Endothelial cell of umbilical vein (primary cell): Measurements from ENCODE around the gene AP5S1. TPM values are rescaled to one million over a fixed set of nuclear protein-coding genes. Genes with fewer than 3 reads are reported as not detected.

Experiments used
- BruUV-seq: library from RNA; stranded (reverse); fragments of 400-500 nt; replicated peaks from 2 replicates; lab custom pipeline; 2021; lab: Mats Ljungman, UMichigan
- CTCF ChIA-PET: fragments of 300-600, 350-600 bp; sonication (Branson Sonifier 250); formaldehyde crosslinking; loops from one replicate; lab custom pipeline; 2021; ENCODE audit warnings: antibody characterized with exemption, inconsistent platforms; lab: Charles Lee
- POLR2A ChIA-PET: fragments of 300-600, 350-600 bp; sonication (Branson Sonifier 250); formaldehyde crosslinking; loops from one replicate; lab custom pipeline; 2021; ENCODE audit warnings: antibody characterized with exemption, inconsistent platforms; lab: Charles Lee
- DNase-seq: peaks from one replicate; pipeline ENCODE4 v3.0.0-alpha.2; 2011; ENCODE audit warnings: low read depth, low spot score
- FAIRE-seq: peaks from 2 replicates; lab custom pipeline; 2011; peaks lifted over from hg19 to GRCh38; lab: Jason Lieb, UNC
- H2AFZ ChIP-seq: 2 replicates; pipeline ENCODE4 v1.6.0; 2012; ENCODE audit warnings: low read depth, low read length, control low read depth, inconsistent platforms
- H3K27ac ChIP-seq: 2 replicates; pipeline ENCODE4 v1.5.1; 2011; ENCODE audit warnings: low read depth, mild to moderate bottlenecking, control low read depth, low read length, moderate library complexity; ENCODE audit not compliant: insufficient read depth
- H3K27me3 ChIP-seq, 2 experiments: 2 replicates each; pipeline versions ENCODE4 v1.6.0 to v1.6.1; 2011; ENCODE audit warnings: low read length in 2 of 2, mixed read lengths in 1 of 2; ENCODE audit not compliant: control insufficient read depth in 2 of 2, insufficient read depth in 2 of 2
- H3K36me3 ChIP-seq, 2 experiments: 2 replicates in 1 of 2; 3 replicates in 1 of 2; pipeline ENCODE4 v1.5.1; 2011; ENCODE audit warnings: low read length in 2 of 2, mild to moderate bottlenecking in 1 of 2, moderate library complexity in 1 of 2; ENCODE audit not compliant: control insufficient read depth in 2 of 2, insufficient read depth in 2 of 2; ENCODE audit errors: extremely low read depth in 1 of 2
- H3K4me1 ChIP-seq: 3 replicates; pipeline ENCODE4 v1.5.1; 2011; ENCODE audit warnings: mild to moderate bottlenecking, low read length; ENCODE audit not compliant: control insufficient read depth, insufficient read depth; ENCODE audit errors: extremely low read depth
- H3K4me2 ChIP-seq: 2 replicates; pipeline ENCODE4 v1.6.1; 2011; ENCODE audit warnings: low read length, control low read depth, mixed read lengths; ENCODE audit not compliant: insufficient read depth
- H3K4me3 ChIP-seq, 3 experiments: fragments of 200-600 bp in 1 of 3; sonication (generic), shearing (Covaris generic) in 1 of 3; replicated peaks in 1 of 3; 2 replicates each; pipeline ENCODE4 v1.5.1; 2011 to 2016; ENCODE audit warnings: control low read depth in 3 of 3, low read length in 3 of 3, mild to moderate bottlenecking in 2 of 3, inconsistent platforms in 1 of 3, low read depth in 1 of 3, moderate library complexity in 1 of 3; ENCODE audit not compliant: insufficient read depth in 1 of 3
- H3K79me2 ChIP-seq: 2 replicates; pipeline ENCODE4 v1.6.0; 2012; ENCODE audit warnings: low read length, inconsistent platforms; ENCODE audit not compliant: control insufficient read depth, insufficient read depth
- H3K9ac ChIP-seq: replicated peaks from 2 replicates; pipeline ENCODE3; 2011; ENCODE audit warnings: low read length, control low read depth; ENCODE audit not compliant: insufficient read depth; ENCODE audit errors: extremely low read depth
- H3K9me1 ChIP-seq: replicated peaks from 3 replicates; pipeline ENCODE4 v1.6.0; 2011; ENCODE audit warnings: mild to moderate bottlenecking, low read length; ENCODE audit not compliant: control insufficient read depth, insufficient read depth; ENCODE audit errors: extremely low read depth
- H3K9me3 ChIP-seq: replicated peaks from 2 replicates; pipeline ENCODE4 v1.5.1; 2012; ENCODE audit warnings: low read length, inconsistent platforms; ENCODE audit not compliant: control insufficient read depth, insufficient read depth
- H4K20me1 ChIP-seq: replicated peaks from 2 replicates; pipeline ENCODE3; 2011; ENCODE audit warnings: mild to moderate bottlenecking, low read length; ENCODE audit not compliant: control insufficient read depth, insufficient read depth; ENCODE audit errors: extremely low read depth
- CTCF ChIP-seq, 2 donors: IDR thresholded peaks; 1 replicate in 1 of 2; 2 replicates in 1 of 2; pipeline ENCODE4 v1.5.1; 2011; ENCODE audit warnings: low read length in 2 of 2, mild to moderate bottlenecking in 2 of 2, moderate library complexity in 2 of 2, control low read depth in 1 of 2, inconsistent platforms in 1 of 2, low read depth in 1 of 2; ENCODE audit not compliant: insufficient read depth in 1 of 2; ENCODE audit errors: extremely low read depth in 1 of 2
- EZH2 ChIP-seq: IDR thresholded peaks from 2 replicates; pipeline ENCODE4 v1.6.1; 2012; ENCODE audit warnings: borderline replicate concordance, low read depth, mild to moderate bottlenecking, moderate library complexity, low read length, inconsistent platforms; ENCODE audit not compliant: severe bottlenecking
- FOS ChIP-seq: IDR thresholded peaks from 2 replicates; pipeline ENCODE4 v1.6.1; 2011; ENCODE audit warnings: mild to moderate bottlenecking, low read length, moderate library complexity, borderline replicate concordance; ENCODE audit not compliant: insufficient read depth
- GATA2 ChIP-seq: IDR thresholded peaks from 2 replicates; pipeline ENCODE4 v1.7.0; 2011; ENCODE audit warnings: low read depth, mild to moderate bottlenecking, moderate library complexity, mixed read lengths, low read length; ENCODE audit not compliant: insufficient read length, insufficient read depth
- JUN ChIP-seq: IDR thresholded peaks from 2 replicates; pipeline ENCODE4 v1.6.1; 2011; ENCODE audit warnings: borderline replicate concordance, low read depth; ENCODE audit not compliant: insufficient read length, insufficient read depth
- MAX ChIP-seq: IDR thresholded peaks from 2 replicates; pipeline ENCODE4 v1.6.1; 2011; ENCODE audit not compliant: insufficient read depth, insufficient read length
- MYC ChIP-seq: IDR thresholded peaks from one replicate; pipeline ENCODE4 v1.6.1; 2011; ENCODE audit warnings: mild to moderate bottlenecking, low read depth, low read length
- POLR2A ChIP-seq: IDR thresholded peaks from 2 replicates; pipeline ENCODE4 v1.6.1; 2012; ENCODE audit warnings: low read depth, mild to moderate bottlenecking, control low read depth, low read length
- POLR2AphosphoS5 ChIP-seq: IDR thresholded peaks from 2 replicates; pipeline ENCODE4 v1.6.1; 2012; ENCODE audit warnings: low read depth, mild to moderate bottlenecking, control low read depth, low read length, moderate library complexity; ENCODE audit not compliant: insufficient read depth
- dilution Hi-C: fragments of 300-500 bp; cut with MboI; formaldehyde crosslinking; loops from one replicate; pipeline ENCODE4 v1.15.0; 2019; ENCODE audit warnings: low sequenced_read_pairs; ENCODE audit not compliant: extremely low pct_ligation_motif_present
- intact Hi-C: fragments of 100-400 bp; cut with micrococcal nuclease; formaldehyde crosslinking; loops from one replicate; pipeline ENCODE4 v1.10.0; 2022
- polyA plus RNA-seq, 4 experiments: library from polyadenylated mRNA; depleted of rRNA in 3 of 4; stranded (reverse) in 3 of 4; unstranded in 1 of 4; fragments of >200 nt; gene quantifications; 2 replicates each; pipeline versions ENCODE4 v1.2.1 to v1.2.3, GENCODE V29; 2011 to 2012; ENCODE audit warnings: missing spikeins in 1 of 4
- total RNA-seq: library from RNA; stranded (reverse); gene quantifications from 2 replicates; pipeline ENCODE4 v1.2.3, GENCODE V29; 2021

AP5S1 gene
- total and polyA plus RNA-seq, 2 donors (not counting 3 experiments of a cell fraction or from before 2014, with no cell fraction given): 15.7 to 22.0 TPM

GRCh38 chr20:3876676-3877075 is 56.3 kb downstream of the AP5S1 start:
- intact Hi-C loops (no loop called here), dilution Hi-C loops (no loop called here)
- Histone ChIP-seq H4K20me1 (no peaks in the 10 kb centered on the region), H3K27ac (no peak overlapping the region), H3K4me3 (no peak overlapping the region), H3K9me3 (no peaks in the 10 kb centered on the region), H2AFZ (no peak overlapping the region), H3K4me2 (no peak overlapping the region), H3K79me2 (no peaks in the 10 kb centered on the region), H3K4me1 (peaks cover 3% of the 10 kb centered on the region), H3K36me3 (peaks cover 0 to 3% of the 10 kb centered on the region in 2 experiments), H3K9me1 (no peaks in the 10 kb centered on the region), H3K9ac (no peak overlapping the region), H3K27me3 (no peaks in the 10 kb centered on the region)
- TF ChIP-seq FOS (no peak), MAX (no peak), POLR2AphosphoS5 (no peak), CTCF (IDR thresholded peaks at IDR 0.05; ENCODE audit: extremely low read depth in 1 of 2, insufficient read depth in 1 of 2, low read depth in 1 of 2, low read length in 2 of 2) (no peak), MYC (no peak), GATA2 (no peak), EZH2 (no peak), JUN (no peak), POLR2A (no peak)
- FAIRE-seq: peak; percentile 37
- BruUV-seq: no TSS peak
- DNase-seq: peak; percentile 62
- POLR2A ChIA-PET: interaction anchor here (1.0 kb wide), 1 partner anchor 58 kb away, joined by 6 read pairs; no protein-coding TSS in a partner anchor
- CTCF ChIA-PET: interaction anchor here (2.1 kb wide), 1 partner anchor 21 kb away, joined by 7 read pairs; no protein-coding TSS in a partner anchor

Other genes with a start within 250 kb of the AP5S1 start
- not detected in 2 replicates for gene GFRA4, start 157.1 kb upstream of the AP5S1 start, total RNA-seq
- gene GFRA4, start 157.1 kb upstream of the AP5S1 start, polyA plus RNA-seq: not detected in 2 replicates
- 0.18 TPM in 1 of 2 replicates, not detected in the other for gene ADAM33, start 138.5 kb upstream of the AP5S1 start, total RNA-seq
- gene ADAM33, start 138.5 kb upstream of the AP5S1 start, polyA plus RNA-seq: 0.06 TPM in 2 replicates
- not detected in 2 replicates for gene SIGLEC1, start 107.9 kb upstream of the AP5S1 start, total RNA-seq
- gene SIGLEC1, start 107.9 kb upstream of the AP5S1 start, polyA plus RNA-seq: not detected in 2 replicates
- gene HSPA12B, start 87.9 kb upstream of the AP5S1 start, total RNA-seq: 3.4 and 6.6 TPM in 2 replicates
- 3.6 and 3.7 TPM in 2 replicates for gene HSPA12B, start 87.9 kb upstream of the AP5S1 start, polyA plus RNA-seq
- gene ADISSP, start 52.8 kb upstream of the AP5S1 start, total RNA-seq: 55.0 and 55.8 TPM in 2 replicates
- 67.5 and 77.3 TPM in 2 replicates for gene ADISSP, start 52.8 kb upstream of the AP5S1 start, polyA plus RNA-seq
- gene SPEF1, start 39.1 kb upstream of the AP5S1 start, total RNA-seq: 0.32 and 0.44 TPM in 2 replicates
- 0.07 and 0.10 TPM in 2 replicates for gene SPEF1, start 39.1 kb upstream of the AP5S1 start, polyA plus RNA-seq
- gene CENPB, start 33.8 kb upstream of the AP5S1 start, total RNA-seq: 82.2 and 90.3 TPM in 2 replicates
- 30.4 and 35.7 TPM in 2 replicates for gene CENPB, start 33.8 kb upstream of the AP5S1 start, polyA plus RNA-seq
- gene CDC25B, start 24.2 kb upstream of the AP5S1 start, total RNA-seq: 62.2 and 76.5 TPM in 2 replicates
- 45.3 and 46.7 TPM in 2 replicates for gene CDC25B, start 24.2 kb upstream of the AP5S1 start, polyA plus RNA-seq
- 35.1 and 40.7 TPM in 2 replicates for gene MAVS, start 26.3 kb downstream of the AP5S1 start, total RNA-seq
- 17.9 and 18.8 TPM in 2 replicates for gene MAVS, start 26.3 kb downstream of the AP5S1 start, polyA plus RNA-seq
- gene PANK2, start 68.8 kb downstream of the AP5S1 start, total RNA-seq: 54.3 and 55.3 TPM in 2 replicates
- gene PANK2, start 68.8 kb downstream of the AP5S1 start, polyA plus RNA-seq: 18.4 and 18.9 TPM in 2 replicates
- 9.0 and 11.7 TPM in 2 replicates for gene RNF24, start 195.0 kb downstream of the AP5S1 start, total RNA-seq
- 4.1 and 4.5 TPM in 2 replicates for gene RNF24, start 195.0 kb downstream of the AP5S1 start, polyA plus RNA-seq